Measurements from ENCODE around the gene SH3GL2.

Gene SH3GL2

GRCh38 chr9:17611342-17611741 is 32.5 kb downstream of the SH3GL2 start:
- no peak for DNase-seq (ENCODE audit: low read depth)

- no peak for DNase-seq (ENCODE audit: low read depth)
These were observed 33.1 kb downstream of the SH3GL2 start for GRCh38 chr9:17611917-17612316.

DNA sequence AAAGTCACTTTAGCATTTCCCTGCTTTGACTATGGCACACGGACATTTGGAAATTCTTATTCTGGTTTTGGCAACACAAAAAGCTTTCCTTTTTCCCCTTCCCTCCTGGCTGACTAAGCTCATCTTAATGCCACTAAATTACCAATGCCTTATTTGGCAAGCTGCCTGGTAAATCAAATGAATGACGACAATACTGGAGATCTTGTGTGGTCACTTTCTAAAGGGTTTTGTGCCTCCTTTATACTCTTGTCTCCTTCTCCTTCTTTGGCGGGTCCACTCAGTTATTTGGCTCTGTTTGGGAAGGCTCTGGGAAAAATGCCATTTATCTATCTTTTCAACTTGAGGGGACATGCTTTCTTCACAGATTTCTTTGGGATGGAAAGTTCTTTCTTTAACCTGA is 34.9 kb downstream of the SH3GL2 start:
- no peak for DNase-seq (ENCODE audit: low read depth)

DNA sequence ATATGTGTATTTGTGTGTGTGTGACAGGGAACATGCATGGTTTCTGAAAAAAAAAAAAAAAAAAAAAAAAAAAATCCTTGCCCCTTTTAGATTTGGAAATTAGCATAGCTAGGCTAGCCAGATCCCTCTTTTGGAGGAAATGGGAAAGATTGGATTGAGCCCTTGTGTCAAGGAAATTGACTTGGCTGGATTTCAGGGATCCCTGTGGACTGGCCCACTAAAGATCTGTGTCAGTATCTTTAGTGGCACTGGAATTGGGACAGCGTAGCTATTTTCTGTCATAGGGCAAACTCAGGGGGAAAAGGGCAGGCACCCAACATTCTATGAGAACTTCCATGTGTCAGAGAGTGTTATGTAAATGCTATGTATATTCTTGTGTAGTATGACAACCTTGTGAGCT is 35.4 kb downstream of the SH3GL2 start:
- no peak for DNase-seq (ENCODE audit: low read depth)

DNA sequence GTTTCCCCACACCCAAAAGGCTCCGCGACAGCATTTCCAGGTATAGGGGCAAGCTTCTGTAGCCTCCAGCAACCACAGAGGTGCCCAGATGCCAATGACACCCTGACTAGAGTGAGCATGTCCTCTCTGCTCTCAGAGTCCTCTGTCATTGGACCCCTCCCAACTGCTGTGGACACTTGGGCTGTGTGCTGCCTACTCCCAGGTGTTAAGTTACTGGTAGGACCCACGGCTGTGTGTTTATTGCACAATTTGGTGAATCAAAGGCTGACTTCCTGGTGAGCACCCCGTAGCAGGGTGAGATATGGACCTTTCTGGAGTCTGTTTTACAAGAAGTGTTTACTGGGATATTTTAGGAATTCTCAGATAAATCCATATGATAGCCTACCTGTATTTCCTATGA is 36.0 kb downstream of the SH3GL2 start:
- DNase-seq (ENCODE audit: low read depth): no peak

- no peak for DNase-seq (ENCODE audit: low read depth)
These were observed 43.3 kb downstream of the SH3GL2 start for GRCh38 chr9:17622141-17622540.

- no peak for DNase-seq (ENCODE audit: low read depth)
These were observed 43.9 kb downstream of the SH3GL2 start for GRCh38 chr9:17622749-17623148.

DNA sequence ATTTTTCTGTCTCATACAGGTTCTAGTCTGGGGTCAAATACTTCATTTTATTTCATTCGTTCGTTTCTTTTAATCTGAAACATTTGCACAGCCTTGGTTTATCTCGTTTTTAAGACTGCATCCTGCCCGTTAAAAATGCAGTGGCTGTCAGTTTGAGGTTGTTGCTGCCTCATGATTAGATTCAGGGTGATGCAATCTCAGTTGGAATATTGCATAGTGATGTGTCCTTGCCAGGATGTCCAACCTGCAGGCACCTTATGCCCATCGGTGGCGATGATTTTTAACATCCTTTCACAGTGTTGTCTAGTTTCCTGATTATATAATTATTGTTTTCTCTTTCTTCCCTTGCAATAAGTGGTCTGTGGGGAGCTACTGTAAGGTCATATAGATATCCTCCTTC is 45.1 kb downstream of the SH3GL2 start:
- no peak for DNase-seq (ENCODE audit: low read depth)

DNA sequence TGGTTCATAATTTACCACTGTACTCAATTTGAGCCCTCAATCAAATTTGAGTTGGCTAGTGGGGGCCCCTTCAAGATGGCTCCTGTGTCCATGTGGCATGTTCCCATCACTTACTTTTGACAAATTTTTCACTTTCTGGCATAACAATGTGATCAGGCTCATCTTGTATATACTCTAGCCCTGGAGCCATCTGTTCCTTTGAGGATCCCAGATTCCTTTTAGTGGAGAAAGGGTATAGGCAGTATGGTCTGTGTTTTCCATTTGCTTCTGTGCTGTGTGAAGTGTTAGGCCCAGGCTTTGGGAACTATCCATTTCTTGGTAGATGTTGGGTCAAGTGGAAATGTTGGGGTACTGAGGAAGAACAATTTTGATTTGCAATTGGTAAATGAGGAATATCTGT is 45.7 kb downstream of the SH3GL2 start:
- no peak for DNase-seq (ENCODE audit: low read depth)

- no peak for DNase-seq (ENCODE audit: low read depth)
These were observed 47.0 kb downstream of the SH3GL2 start for GRCh38 chr9:17625644-17626388.

- DNase-seq (ENCODE audit: low read depth): no peak
These were observed 48.8 kb downstream of the SH3GL2 start for GRCh38 chr9:17627641-17628040.

- no peak for DNase-seq (ENCODE audit: low read depth)
These were observed 49.8 kb downstream of the SH3GL2 start for GRCh38 chr9:17628624-17629023.

GRCh38 chr9:17630531-17630949 is 51.7 kb downstream of the SH3GL2 start:
- no peak for DNase-seq (ENCODE audit: low read depth)

DNA sequence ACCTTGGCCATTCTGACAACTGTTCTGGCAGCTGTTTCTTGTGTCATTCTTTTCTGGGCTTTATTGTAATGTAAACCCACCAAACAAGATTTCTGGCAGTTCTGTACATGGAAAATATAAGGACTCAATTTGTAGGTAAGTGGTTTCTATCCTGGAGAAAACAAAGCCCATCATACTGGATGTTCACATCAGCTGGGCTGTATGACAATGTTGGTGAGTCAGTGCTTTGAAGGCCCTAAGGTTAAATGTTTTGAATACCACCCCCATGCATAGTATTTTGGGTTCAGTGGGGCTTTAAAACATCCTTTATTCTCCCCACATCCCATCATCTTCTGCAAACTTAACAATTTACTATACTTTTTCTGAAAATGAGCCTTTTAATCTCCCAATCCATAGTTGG is 52.5 kb downstream of the SH3GL2 start:
- no peak for DNase-seq (ENCODE audit: low read depth)

- no peak for DNase-seq (ENCODE audit: low read depth)
These were observed 54.1 kb downstream of the SH3GL2 start for GRCh38 chr9:17632994-17633393.

DNA sequence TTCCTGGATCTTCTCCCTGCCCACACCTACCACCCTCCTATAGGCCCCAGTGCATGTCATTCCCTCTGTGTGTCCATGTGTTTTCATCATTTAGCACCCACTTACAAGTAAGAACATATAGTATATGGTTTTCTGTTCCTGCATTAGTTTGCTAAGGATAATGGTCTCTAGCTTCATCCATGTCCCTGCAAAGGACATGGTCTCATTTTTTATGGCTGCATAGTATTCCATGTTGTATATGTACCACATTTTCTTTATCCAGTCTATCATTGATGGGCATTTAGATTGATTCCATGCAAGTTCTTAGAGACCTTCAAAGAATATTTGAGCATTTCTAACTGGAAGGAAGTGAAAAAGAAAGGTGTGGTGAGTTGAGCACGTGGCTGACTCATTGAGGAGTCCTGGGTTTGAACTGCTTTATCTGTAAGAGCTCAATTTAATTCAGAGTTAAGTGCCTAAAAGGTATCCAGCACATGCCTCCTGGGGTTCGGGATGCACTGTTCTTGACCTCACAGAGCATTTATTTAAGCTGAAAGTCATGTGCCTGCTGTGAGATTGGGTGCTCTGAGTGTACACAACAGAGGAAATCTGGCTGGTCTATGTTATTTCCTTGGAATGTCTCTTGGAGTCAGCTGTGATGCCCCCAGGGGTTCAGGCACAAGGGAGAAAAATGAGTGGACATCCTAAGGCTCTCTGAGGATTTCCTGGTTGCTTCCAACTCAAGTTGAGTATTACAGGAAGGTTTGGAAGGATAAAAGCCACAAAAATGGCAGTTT is 56.4 kb downstream of the SH3GL2 start:
- no peak for DNase-seq (ENCODE audit: low read depth)

DNA sequence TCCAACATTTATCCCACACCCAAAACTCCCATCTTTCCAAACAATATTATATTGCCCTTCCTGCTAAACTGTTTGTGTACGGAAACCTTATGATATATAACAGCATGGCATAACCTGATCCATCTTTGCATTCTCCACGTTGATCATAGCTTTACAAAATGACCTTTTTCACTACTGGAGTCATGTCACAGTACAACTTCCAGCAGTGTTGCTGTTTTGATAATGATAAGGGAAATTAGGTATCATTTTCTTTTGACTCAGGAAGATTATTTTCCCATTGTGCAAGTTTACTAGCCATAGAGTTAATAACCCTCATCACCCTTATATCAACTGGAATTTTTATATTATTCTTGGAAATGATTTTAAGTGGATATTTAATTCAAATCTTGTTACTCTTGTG is 57.5 kb downstream of the SH3GL2 start:
- no peak for DNase-seq (ENCODE audit: low read depth)

- DNase-seq (ENCODE audit: low read depth): no peak
These were observed 58.0 kb downstream of the SH3GL2 start for GRCh38 chr9:17636821-17637220.

DNA sequence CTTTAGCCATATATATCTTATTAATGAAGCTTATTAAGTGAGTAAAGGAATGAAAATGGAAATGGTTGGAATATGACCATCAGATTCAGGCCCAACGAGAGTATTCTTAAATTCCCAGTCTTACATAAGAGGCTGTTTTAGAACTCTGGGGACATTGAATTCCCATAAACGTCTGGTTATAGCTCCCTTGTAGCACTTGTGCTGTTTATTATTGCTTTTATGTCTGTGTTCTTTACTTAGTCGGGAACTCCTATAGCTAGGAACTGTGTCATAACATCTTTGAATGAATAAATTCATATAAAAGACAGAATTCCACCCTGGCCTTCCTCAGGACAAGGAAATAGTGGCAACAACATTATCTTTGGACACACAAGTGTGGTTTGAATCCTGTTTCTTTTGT is 58.4 kb downstream of the SH3GL2 start:
- no peak for DNase-seq (ENCODE audit: low read depth)

- DNase-seq (ENCODE audit: low read depth): no peak
These were observed 69.7 kb downstream of the SH3GL2 start for GRCh38 chr9:17648516-17648915.

GRCh38 chr9:17651725-17652124 is 72.9 kb downstream of the SH3GL2 start:
- no peak for DNase-seq (ENCODE audit: low read depth)

DNA sequence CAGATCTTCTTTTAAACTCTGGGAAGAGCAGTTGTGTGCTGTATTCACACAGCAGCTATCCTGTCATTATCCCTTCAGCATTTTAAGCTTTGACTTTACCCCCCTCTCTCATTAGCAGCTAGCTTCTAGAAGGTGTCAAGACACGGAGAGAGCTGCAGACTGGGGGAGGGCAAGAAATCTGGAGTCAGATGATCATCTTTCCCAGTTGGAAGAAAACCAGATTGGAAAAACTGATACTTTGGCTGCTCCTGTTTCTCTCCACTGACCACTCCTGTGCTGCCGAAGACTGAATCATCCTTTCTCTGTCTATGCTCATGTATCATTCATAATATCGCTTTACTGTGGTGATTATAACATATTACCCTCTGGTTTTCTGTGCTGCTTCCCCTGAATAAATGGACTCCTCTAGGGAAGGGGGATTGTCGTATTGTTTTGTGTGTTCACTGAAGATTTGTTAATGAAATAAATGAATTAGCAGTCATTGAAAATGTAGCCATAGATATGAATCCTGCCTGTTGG is 75.1 kb downstream of the SH3GL2 start:
- DNase-seq (ENCODE audit: low read depth): no peak

- no peak for DNase-seq (ENCODE audit: low read depth)
These were observed 78.0 kb downstream of the SH3GL2 start for GRCh38 chr9:17656889-17657288.
